Measurements from ENCODE around the gene WNK1.

GRCh38 chr12:777550-778047 lies 25.2 kb downstream of the WNK1 start:
- no peak for TF ChIP-seq CTCF (optimal IDR thresholded peaks at IDR 0.05 in 1 of 3, IDR thresholded peaks at IDR 0.05 in 1 of 3, conservative IDR thresholded peaks at IDR 0.05 in 1 of 3; ENCODE audit: extremely low read depth in 1 of 3, insufficient read depth in 2 of 3, low read length in 3 of 3)
- TF ChIP-seq EZH2 (IDR thresholded peaks at IDR 0.05; ENCODE audit: low read length) = no peak

All from keratinocyte (primary cell).